Mammary epithelial cell (primary cell): Measurements from ENCODE around the gene IGFN1.

Source experiments
- CTCF ChIP-seq, 2 donors: IDR thresholded peaks in 1 of 2; conservative IDR thresholded peaks in 1 of 2; 2 replicates each; pipeline ENCODE4 v1.5.1; 2011 to 2012; ENCODE audit warnings: inconsistent platforms in 2 of 2, low read length in 2 of 2, mild to moderate bottlenecking in 2 of 2, control low read depth in 1 of 2, low read depth in 1 of 2; ENCODE audit not compliant: insufficient read depth in 1 of 2; ENCODE audit errors: extremely low read depth in 1 of 2
- EZH2 ChIP-seq: IDR thresholded peaks from 2 replicates; pipeline ENCODE4 v1.6.1; 2012; ENCODE audit warnings: low read length, inconsistent platforms, borderline replicate concordance

GRCh38 chr1:201259476-201260235, 69.0 kb downstream of the IGFN1 start:
- TF ChIP-seq CTCF (conservative IDR thresholded peaks at IDR 0.05 in 1 of 2, IDR thresholded peaks at IDR 0.05 in 1 of 2; ENCODE audit: extremely low read depth in 1 of 2, insufficient read depth in 1 of 2, low read depth in 1 of 2, low read length in 2 of 2) (peak; percentile 16 to 30), EZH2 (no peak)
